GM12872 (cell line): ENCODE measurements around the gene SIGLEC6.

Experiments
- TF ChIP-seq, protein P1 (sequence below): IDR thresholded peaks from 3 replicates; pipeline ENCODE4 v1.5.1; 2011; ENCODE audit warnings: low read depth, mild to moderate bottlenecking, low read length, moderate library complexity; ENCODE audit not compliant: insufficient read depth

SIGLEC6 gene

DNA sequence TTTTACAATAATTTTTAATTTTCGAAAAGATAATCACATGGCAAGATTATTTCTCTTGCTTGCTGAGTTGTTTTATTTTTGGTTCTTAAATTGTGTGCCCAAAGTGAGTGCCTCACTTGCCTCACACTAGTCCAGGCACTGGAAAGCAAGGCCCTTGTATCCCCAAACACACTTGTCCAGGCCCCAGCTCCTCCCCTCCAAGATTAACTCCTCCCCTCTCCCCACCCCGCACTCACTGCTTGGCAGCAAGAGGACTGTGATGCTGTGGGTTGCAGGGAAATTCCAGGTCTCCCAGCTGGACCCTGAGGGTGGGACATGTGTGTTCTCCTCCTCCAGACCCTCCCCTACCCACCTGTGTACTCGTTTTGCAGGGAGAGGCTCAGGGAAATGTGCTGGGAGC lies 33.8 kb downstream of the SIGLEC6 start:
- TF ChIP-seq, protein P1, sequence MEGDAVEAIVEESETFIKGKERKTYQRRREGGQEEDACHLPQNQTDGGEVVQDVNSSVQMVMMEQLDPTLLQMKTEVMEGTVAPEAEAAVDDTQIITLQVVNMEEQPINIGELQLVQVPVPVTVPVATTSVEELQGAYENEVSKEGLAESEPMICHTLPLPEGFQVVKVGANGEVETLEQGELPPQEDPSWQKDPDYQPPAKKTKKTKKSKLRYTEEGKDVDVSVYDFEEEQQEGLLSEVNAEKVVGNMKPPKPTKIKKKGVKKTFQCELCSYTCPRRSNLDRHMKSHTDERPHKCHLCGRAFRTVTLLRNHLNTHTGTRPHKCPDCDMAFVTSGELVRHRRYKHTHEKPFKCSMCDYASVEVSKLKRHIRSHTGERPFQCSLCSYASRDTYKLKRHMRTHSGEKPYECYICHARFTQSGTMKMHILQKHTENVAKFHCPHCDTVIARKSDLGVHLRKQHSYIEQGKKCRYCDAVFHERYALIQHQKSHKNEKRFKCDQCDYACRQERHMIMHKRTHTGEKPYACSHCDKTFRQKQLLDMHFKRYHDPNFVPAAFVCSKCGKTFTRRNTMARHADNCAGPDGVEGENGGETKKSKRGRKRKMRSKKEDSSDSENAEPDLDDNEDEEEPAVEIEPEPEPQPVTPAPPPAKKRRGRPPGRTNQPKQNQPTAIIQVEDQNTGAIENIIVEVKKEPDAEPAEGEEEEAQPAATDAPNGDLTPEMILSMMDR = no peak

DNA sequence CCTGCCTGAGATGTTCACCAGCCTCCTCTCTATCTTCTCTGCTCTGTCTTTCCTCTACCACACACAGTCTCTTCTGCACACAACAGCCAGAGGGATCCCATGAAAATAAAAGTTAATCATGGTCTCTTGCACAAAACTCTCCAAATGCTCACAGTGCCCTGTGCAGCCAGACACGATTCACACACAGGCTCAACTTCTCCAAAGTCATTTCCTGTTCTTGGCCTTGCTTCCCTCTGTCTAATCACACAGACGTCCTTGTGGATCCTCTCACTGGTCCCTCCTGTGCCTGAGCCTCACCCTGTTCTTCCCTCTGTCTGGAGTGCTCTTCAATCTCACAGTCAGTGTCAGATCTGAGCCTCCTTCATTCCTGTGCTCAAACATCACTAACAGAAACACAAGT lies 37.7 kb downstream of the SIGLEC6 start:
- TF ChIP-seq, protein P1 = no peak

DNA sequence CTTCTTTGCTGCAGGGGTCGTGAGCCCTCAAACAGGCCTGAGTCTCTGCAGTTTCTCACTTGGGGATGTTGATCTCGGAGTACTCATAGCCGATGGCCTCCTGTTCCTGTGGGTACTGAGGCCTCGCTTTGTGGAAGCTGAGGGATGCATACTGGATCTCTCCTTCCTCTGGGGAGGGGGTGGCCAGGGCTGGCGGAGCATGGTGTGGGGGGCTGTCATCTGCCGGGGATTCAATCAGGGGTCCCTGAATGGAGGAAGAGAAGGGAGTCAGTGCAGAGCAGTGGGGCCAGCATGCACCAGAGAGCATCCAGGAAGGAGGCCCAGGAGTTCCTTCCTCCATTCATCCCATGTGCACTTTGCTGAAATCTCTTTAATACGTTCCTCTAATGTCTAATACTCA lies 39.9 kb downstream of the SIGLEC6 start:
- TF ChIP-seq, protein P1 = no peak

DNA sequence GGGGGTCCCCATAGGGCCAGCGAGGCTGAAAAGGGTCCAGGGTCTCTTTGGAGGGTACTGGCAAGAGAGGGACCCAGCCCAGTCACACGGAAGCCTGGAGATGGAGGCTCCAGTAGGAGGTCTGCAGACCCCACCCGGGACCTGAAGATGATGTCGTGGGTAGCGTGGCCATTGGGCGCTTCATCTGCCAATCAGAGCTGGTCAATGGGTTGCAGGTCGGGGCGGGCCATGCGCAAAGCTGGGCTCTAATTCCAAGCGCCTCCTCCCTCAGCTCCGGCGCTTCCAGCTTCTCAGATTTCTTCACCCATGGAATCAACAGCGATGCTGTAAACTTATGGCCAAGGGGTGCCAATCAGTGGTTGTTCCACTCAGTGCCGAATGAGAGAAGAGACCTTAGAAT lies 40.8 kb downstream of the SIGLEC6 start:
- TF ChIP-seq, protein P1 = no peak

DNA sequence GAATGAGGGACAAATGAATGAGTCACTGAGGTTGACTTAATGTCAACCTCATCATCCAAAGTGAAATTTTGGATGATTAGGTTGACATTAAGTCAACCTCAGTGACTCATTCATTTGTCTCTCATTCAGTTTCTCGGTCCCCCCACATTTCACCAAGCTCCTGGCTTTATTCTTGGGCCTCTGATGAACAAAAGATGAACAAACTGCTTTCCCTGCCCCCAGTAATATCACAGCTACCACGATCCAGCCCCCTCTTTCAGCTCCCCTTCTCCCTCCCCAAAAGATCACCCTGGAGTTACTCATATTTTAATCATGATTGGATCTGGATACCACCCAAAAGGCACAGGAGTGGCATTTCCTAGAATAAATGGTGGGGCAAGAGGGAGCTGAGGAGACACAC lies 42.4 kb downstream of the SIGLEC6 start:
- TF ChIP-seq, protein P1 = no peak

DNA sequence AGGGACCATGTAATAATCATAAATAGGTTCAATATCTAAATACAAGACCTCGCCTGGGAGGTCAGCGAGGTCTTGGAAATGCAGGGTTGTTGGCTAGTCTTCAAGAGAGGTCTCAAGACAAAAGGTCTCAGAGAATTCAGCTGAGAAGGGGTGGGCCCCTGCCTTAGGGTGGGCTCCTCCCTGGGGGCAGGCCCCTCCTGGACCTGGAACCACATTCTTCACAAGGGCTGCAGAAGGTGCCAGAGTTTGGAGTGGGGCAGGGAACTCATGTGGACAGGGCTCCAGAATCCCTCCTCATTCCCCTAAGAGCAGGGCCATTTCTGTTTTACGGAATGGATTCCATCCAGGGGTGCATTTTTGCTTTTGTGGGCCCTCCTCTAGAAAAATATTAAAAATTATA lies 43.0 kb downstream of the SIGLEC6 start:
- TF ChIP-seq, protein P1 = no peak

DNA sequence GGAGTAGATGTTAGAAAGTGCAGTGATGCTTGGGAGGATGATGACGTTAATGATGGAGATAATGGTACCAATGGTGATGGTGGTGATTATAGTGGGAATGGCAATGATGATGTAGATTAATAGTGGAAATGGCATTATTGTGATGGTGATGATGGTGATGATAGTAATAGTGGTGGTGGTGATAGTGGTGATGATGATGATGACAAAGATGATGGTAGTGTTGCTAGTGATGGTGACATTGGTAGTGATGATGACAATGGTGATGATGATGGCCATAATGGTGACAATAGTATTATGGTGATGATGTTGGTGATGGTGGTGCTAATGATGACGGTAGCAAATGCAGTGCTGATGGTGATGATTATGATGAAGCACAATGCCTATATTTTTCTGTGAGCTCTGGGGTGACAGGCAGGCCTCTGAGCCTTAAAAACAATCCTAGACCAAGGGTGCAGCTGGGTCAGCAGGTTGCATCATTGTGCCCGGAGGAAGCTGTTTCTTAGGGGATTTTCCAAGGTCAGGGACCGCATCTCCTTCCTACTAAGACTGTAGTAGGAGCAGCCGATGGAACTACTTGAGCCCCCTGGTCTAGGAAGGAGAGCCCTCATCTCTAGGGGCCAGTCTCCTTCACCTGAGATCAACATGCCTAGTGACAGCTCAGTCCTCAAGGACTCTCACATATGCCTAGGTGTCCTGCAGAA lies 45.4 kb downstream of the SIGLEC6 start:
- TF ChIP-seq, protein P1 = no peak

DNA sequence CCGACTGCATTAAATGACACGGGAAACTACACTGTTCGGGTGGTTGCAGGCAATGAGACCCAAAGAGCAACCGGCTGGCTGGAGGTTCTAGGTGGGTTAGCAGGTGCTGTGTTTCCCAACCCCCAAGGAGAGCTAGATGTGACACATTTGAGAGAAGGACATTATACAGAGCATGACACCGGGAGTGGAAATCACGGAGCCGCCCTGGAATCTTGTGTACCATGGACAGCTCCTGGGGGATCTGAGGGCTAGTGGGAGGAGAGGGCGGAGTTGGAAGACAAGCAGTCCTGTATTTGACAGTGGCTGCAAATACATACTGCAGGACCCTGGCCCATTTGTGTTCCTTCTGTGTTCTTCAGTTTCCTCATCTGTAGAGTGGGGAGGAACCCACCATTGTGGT lies 50.9 kb downstream of the SIGLEC6 start:
- TF ChIP-seq, protein P1 = no peak
